Activated CD8-positive, alpha-beta T cell treated with anti-CD3 and anti-CD28 coated beads for 36 hours (primary cell): ENCODE results near the gene FUOM. TPM values are rescaled to one million over a fixed set of nuclear protein-coding genes. Genes with fewer than 3 reads are reported as not detected.
A peak's percentile ranks its signal among the peaks of the same experiment; 100 is the strongest.

ENCODE experiments used
- ATAC-seq: fragments of 200-7000 bp; cut with Tn5 transposase; one replicate; pipeline ENCODE4 v1.10.0; 2021; ENCODE audit warnings: mild to moderate bottlenecking, moderate library complexity
- CTCF ChIA-PET: fragments of 350-600 bp; sonication (Branson Sonifier 250); formaldehyde crosslinking; loops from one replicate; lab custom pipeline; 2021; ENCODE audit warnings: antibody characterized with exemption; lab: Charles Lee
- POLR2A ChIA-PET: fragments of 350-600 bp; sonication (Branson Sonifier 250); formaldehyde crosslinking; loops from one replicate; lab custom pipeline; 2021; ENCODE audit warnings: antibody characterized with exemption; lab: Charles Lee
- DNase-seq: peaks from one replicate; pipeline ENCODE4 v3.0.0-alpha.2; 2020
- H3K27ac Mint-ChIP-seq: one replicate; pipeline ENCODE4 v1.8.0; 2021; ENCODE audit warnings: mild to moderate bottlenecking, mixed read lengths
- H3K27me3 Mint-ChIP-seq: one replicate; pipeline ENCODE4 v1.8.0; 2021; ENCODE audit warnings: mixed read lengths
- H3K36me3 Mint-ChIP-seq: one replicate; pipeline ENCODE4 v1.8.0; 2021; ENCODE audit warnings: low read depth, mixed read lengths
- H3K4me1 Mint-ChIP-seq: one replicate; pipeline ENCODE4 v1.8.0; 2021; ENCODE audit warnings: low read depth, mixed read lengths
- H3K4me3 Mint-ChIP-seq: one replicate; pipeline ENCODE4 v1.8.0; 2021; ENCODE audit warnings: mild to moderate bottlenecking, moderate library complexity, mixed read lengths
- H3K9me3 Mint-ChIP-seq: one replicate; pipeline ENCODE4 v1.8.0; 2021; ENCODE audit warnings: mixed read lengths
- CTCF ChIP-seq: fragments of 200-600 bp; IDR thresholded peaks from one replicate; pipeline ENCODE4 v1.8.0; 2022; ENCODE audit warnings: antibody characterized with exemption, mild to moderate bottlenecking
- intact Hi-C: fragments of 100-400 bp; cut with micrococcal nuclease; formaldehyde crosslinking; loops from one replicate; pipeline ENCODE4 v1.10.0; 2022
- total RNA-seq, 2 experiments: library from RNA; stranded (reverse); gene quantifications; one replicate each; pipeline ENCODE4 v1.2.3, GENCODE V29; 2021

Gene FUOM
- total RNA-seq, 2 experiments from 2014 or later = 32.2 to 33.7 TPM

- H3K9me3 Mint-ChIP-seq = no peaks in the 10 kb centered on the region
- ATAC-seq = no peak
- peaks cover 16% of the 10 kb centered on the region for H3K27me3 Mint-ChIP-seq
- TF ChIP-seq CTCF = no peak
- H3K36me3 Mint-ChIP-seq = no peaks in the 10 kb centered on the region
- H3K27ac Mint-ChIP-seq = no peak overlapping the region
- no peak overlapping the region for H3K4me3 Mint-ChIP-seq
- POLR2A ChIA-PET = no interaction called here
- no peak for DNase-seq
- intact Hi-C loops = no loop called here
- peaks cover 7% of the 10 kb centered on the region for H3K4me1 Mint-ChIP-seq
- CTCF ChIA-PET = no interaction called here
These were observed 18.0 kb downstream of the FUOM start for GRCh38 chr10:133339708-133340380.

GRCh38 chr10:133338080-133339071 lies 19.4 kb downstream of the FUOM start:
- DNase-seq (no peak), ATAC-seq (no peak)
- no peak overlapping the region for H3K4me3 Mint-ChIP-seq
- H3K36me3 Mint-ChIP-seq = no peaks in the 10 kb centered on the region
- H3K9me3 Mint-ChIP-seq = no peaks in the 10 kb centered on the region
- ChIA-PET CTCF (no interaction called here), POLR2A (no interaction called here)
- TF ChIP-seq CTCF = no peak
- intact Hi-C loops = no loop called here
- peaks cover 15% of the 10 kb centered on the region for H3K27me3 Mint-ChIP-seq
- H3K27ac Mint-ChIP-seq = no peak overlapping the region
- peaks cover 9% of the 10 kb centered on the region for H3K4me1 Mint-ChIP-seq

- Mint-ChIP-seq H3K36me3 (no peaks in the 10 kb centered on the region), H3K4me3 (no peak overlapping the region), H3K4me1 (peaks cover 8% of the 10 kb centered on the region), H3K27me3 (peaks cover 15% of the 10 kb centered on the region), H3K27ac (no peak overlapping the region), H3K9me3 (no peaks in the 10 kb centered on the region)
- ChIA-PET CTCF (no interaction called here), POLR2A (no interaction called here)
- TF ChIP-seq CTCF = no peak
- DNase-seq (no peak), ATAC-seq (no peak)
- intact Hi-C loops = no loop called here
These were observed 20.5 kb downstream of the FUOM start for GRCh38 chr10:133337370-133337725.

GRCh38 chr10:133336577-133337369 lies 21.0 kb downstream of the FUOM start, which contains the start of gene CALY:
TSS of gene CALY (minus strand) at chr10:133336896. CDS start at chr10:133328989, 7,907 bp downstream.
- no peak for TF ChIP-seq CTCF
- Mint-ChIP-seq H3K4me3 (peak within 1 kb of the TSS; percentile 48), H3K27me3 (peaks cover 20% of the 10 kb centered on the region), H3K9me3 (no peaks in the 10 kb centered on the region), H3K27ac (no peak within 1 kb of the TSS), H3K4me1 (peaks cover 8% of the 10 kb centered on the region), H3K36me3 (no peaks in the 10 kb centered on the region)
- intact Hi-C loops = no loop called here
- ChIA-PET CTCF (interaction anchor here (1.2 kb wide), 1 partner anchor 20 kb away, joined by 3 read pairs; no protein-coding TSS in a partner anchor), POLR2A (interaction anchor here (1.0 to 2.0 kb wide), 3 partner anchors 13 to 41 kb away, joined by 3 to 6 read pairs (median 4); no protein-coding TSS in a partner anchor)
- DNase-seq = peak; percentile 82
- ATAC-seq = peak; percentile 46
